HEK293T (cell line): ENCODE measurements around the gene ZNF254.

ENCODE experiments used
- FOXA1 ChIP-seq: fragments of 450-650 bp; IDR thresholded peaks from 2 replicates; pipeline ENCODE4 v1.6.1; 2016; ENCODE audit warnings: mild to moderate bottlenecking
- L3MBTL2 ChIP-seq: fragments of 450-650 bp; conservative IDR thresholded peaks from 2 replicates; pipeline ENCODE4 v1.6.1; 2016; ENCODE audit warnings: mild to moderate bottlenecking
- SUZ12 ChIP-seq: fragments of 450-650 bp; IDR thresholded peaks from 2 replicates; pipeline ENCODE4 v1.6.1; 2016; ENCODE audit warnings: mild to moderate bottlenecking
- ZNF384 ChIP-seq: fragments of 450-650 bp; IDR thresholded peaks from 2 replicates; pipeline ENCODE4 v1.6.1; 2016

GRCh38 chr19:24064175-24064574 is 22.8 kb upstream of the ZNF254 start:
- TF ChIP-seq ZNF384 (no peak), L3MBTL2 (no peak), FOXA1 (no peak), SUZ12 (no peak)
